Fibroblast of mammary gland (primary cell): Measurements from ENCODE around the gene ATP1B1.

Experiments used
- DNase-seq: peaks from one replicate; pipeline ENCODE4 v3.0.0-alpha.2; 2010; ENCODE audit warnings: low read depth
- H3K4me3 ChIP-seq: 2 replicates; pipeline ENCODE4 v1.5.1; 2011; ENCODE audit warnings: low read depth, mild to moderate bottlenecking, low read length, moderate library complexity; ENCODE audit not compliant: control insufficient read depth
- CTCF ChIP-seq: conservative IDR thresholded peaks from 2 replicates; pipeline ENCODE4 v1.5.1; 2011; ENCODE audit warnings: low read depth, low read length, inconsistent platforms; ENCODE audit not compliant: control insufficient read depth, insufficient read depth

The ATP1B1 gene

GRCh38 chr1:169151338-169151837 lies 44.9 kb downstream of the ATP1B1 start:
- H3K4me3 ChIP-seq: no peak overlapping the region
- DNase-seq: no peak
- TF ChIP-seq CTCF: no peak

- DNase-seq: no peak
- no peak for TF ChIP-seq CTCF
Measured at GRCh38 chr1:169155675-169156074, 49.2 kb downstream of the ATP1B1 start.

GRCh38 chr1:169156580-169156979 lies 50.1 kb downstream of the ATP1B1 start:
- DNase-seq: no peak
- TF ChIP-seq CTCF: no peak
- no peak overlapping the region for H3K4me3 ChIP-seq

More at GRCh38 chr1:169155675-169156074, 49.2 kb downstream of the ATP1B1 start:
- H3K4me3 ChIP-seq: no peak overlapping the region

GRCh38 chr1:169160845-169161495 lies 54.5 kb downstream of the ATP1B1 start:
- no peak overlapping the region for H3K4me3 ChIP-seq
- TF ChIP-seq CTCF: no peak
- peak; percentile 72 for DNase-seq

GRCh38 chr1:169161496-169162194 lies 55.2 kb downstream of the ATP1B1 start:
- H3K4me3 ChIP-seq: no peak overlapping the region
- DNase-seq: peak; percentile 19
- TF ChIP-seq CTCF: no peak

- peak; percentile 55 for DNase-seq
- no peak overlapping the region for H3K4me3 ChIP-seq
- no peak for TF ChIP-seq CTCF
Measured at GRCh38 chr1:169163059-169163458, 56.6 kb downstream of the ATP1B1 start.
